Activated CD8-positive, alpha-beta memory T cell treated with anti-CD3 and anti-CD28 coated beads for 4 hours (primary cell): ENCODE results near the gene CSPG4.
"Not testable (repeated sequence)": the region's sequence is repeated elsewhere in the genome, so short reads cannot be mapped to it uniquely, and the experiment has no call there.

Experiments used
- DNase-seq, 2 donors: peaks; one replicate each; pipeline ENCODE4 v3.0.0-alpha.2; 2020; ENCODE audit warnings: low read depth in 2 of 2

CSPG4 gene

GRCh38 chr15:75723847-75724660 is 11.4 kb upstream of the CSPG4 start:
- DNase-seq: no peak

- no peak for DNase-seq
Measured at GRCh38 chr15:75723171-75723846, 10.7 kb upstream of the CSPG4 start.

- DNase-seq: no peak
Measured at GRCh38 chr15:75721923-75722870, 9.5 kb upstream of the CSPG4 start.

GRCh38 chr15:75721480-75721922 is 8.9 kb upstream of the CSPG4 start:
- DNase-seq: no peak

- DNase-seq: no peak
Measured at GRCh38 chr15:75720787-75721479, 8.3 kb upstream of the CSPG4 start.

- DNase-seq: no peak
Measured at GRCh38 chr15:75720297-75720696, 7.6 kb upstream of the CSPG4 start.

- DNase-seq: no peak
Measured at GRCh38 chr15:75718328-75718727, 5.7 kb upstream of the CSPG4 start.

GRCh38 chr15:75717001-75717400 is 4.4 kb upstream of the CSPG4 start:
- not testable (repeated sequence) for DNase-seq

- DNase-seq: not testable (repeated sequence)
Measured at GRCh38 chr15:75716249-75716950, 3.8 kb upstream of the CSPG4 start.

- DNase-seq: not testable (repeated sequence)
Measured at GRCh38 chr15:75715312-75715832, 2.7 kb upstream of the CSPG4 start.

- DNase-seq: no peak
Measured at GRCh38 chr15:75714195-75714594, 1.5 kb upstream of the CSPG4 start.

GRCh38 chr15:75713338-75713895 is 769 bp upstream of the CSPG4 start:
- DNase-seq: no peak

GRCh38 chr15:75711495-75711894 is 1.2 kb downstream of the CSPG4 start:
- not testable (repeated sequence) for DNase-seq

- not testable (repeated sequence) for DNase-seq
Measured at GRCh38 chr15:75710874-75711273, 1.8 kb downstream of the CSPG4 start.

GRCh38 chr15:75709458-75709857 is 3.2 kb downstream of the CSPG4 start:
- DNase-seq: not testable (repeated sequence)

GRCh38 chr15:75706682-75706954 is 6.0 kb downstream of the CSPG4 start:
- no peak for DNase-seq

GRCh38 chr15:75705854-75706681 is 6.6 kb downstream of the CSPG4 start:
- DNase-seq: no peak

GRCh38 chr15:75705375-75705774 is 7.3 kb downstream of the CSPG4 start:
- not testable (repeated sequence) for DNase-seq

GRCh38 chr15:75704618-75705017 is 8.0 kb downstream of the CSPG4 start:
- DNase-seq: no peak

- DNase-seq: no peak
Measured at GRCh38 chr15:75704263-75704615, 8.4 kb downstream of the CSPG4 start.
